Measurements from ENCODE around the gene FAM184B. TPM values are rescaled to one million over a fixed set of nuclear protein-coding genes. Genes with fewer than 3 reads are reported as not detected.

FAM184B gene
- polyA plus RNA-seq, 1 donor from 2014 or later = 0.10 TPM

- TF ChIP-seq EP300 (conservative IDR thresholded peaks at IDR 0.05; ENCODE audit: poor library complexity, severe bottlenecking) (no peak), SMC3 (conservative IDR thresholded peaks at IDR 0.05; ENCODE audit: poor library complexity) (no peak), TAF1 (IDR thresholded peaks at IDR 0.05; ENCODE audit: low read depth) (no peak)
- TF ChIP-seq, protein P1, sequence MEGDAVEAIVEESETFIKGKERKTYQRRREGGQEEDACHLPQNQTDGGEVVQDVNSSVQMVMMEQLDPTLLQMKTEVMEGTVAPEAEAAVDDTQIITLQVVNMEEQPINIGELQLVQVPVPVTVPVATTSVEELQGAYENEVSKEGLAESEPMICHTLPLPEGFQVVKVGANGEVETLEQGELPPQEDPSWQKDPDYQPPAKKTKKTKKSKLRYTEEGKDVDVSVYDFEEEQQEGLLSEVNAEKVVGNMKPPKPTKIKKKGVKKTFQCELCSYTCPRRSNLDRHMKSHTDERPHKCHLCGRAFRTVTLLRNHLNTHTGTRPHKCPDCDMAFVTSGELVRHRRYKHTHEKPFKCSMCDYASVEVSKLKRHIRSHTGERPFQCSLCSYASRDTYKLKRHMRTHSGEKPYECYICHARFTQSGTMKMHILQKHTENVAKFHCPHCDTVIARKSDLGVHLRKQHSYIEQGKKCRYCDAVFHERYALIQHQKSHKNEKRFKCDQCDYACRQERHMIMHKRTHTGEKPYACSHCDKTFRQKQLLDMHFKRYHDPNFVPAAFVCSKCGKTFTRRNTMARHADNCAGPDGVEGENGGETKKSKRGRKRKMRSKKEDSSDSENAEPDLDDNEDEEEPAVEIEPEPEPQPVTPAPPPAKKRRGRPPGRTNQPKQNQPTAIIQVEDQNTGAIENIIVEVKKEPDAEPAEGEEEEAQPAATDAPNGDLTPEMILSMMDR (IDR thresholded peaks at IDR 0.05; ENCODE audit: poor library complexity, severe bottlenecking) = no peak
- Histone ChIP-seq H3K9ac (ENCODE audit: low read length) (no peak overlapping the region), H3K27ac (ENCODE audit: low read length) (no peak overlapping the region)
These were observed 134.1 kb downstream of the FAM184B start for GRCh38 chr4:17647176-17647806.

DNA sequence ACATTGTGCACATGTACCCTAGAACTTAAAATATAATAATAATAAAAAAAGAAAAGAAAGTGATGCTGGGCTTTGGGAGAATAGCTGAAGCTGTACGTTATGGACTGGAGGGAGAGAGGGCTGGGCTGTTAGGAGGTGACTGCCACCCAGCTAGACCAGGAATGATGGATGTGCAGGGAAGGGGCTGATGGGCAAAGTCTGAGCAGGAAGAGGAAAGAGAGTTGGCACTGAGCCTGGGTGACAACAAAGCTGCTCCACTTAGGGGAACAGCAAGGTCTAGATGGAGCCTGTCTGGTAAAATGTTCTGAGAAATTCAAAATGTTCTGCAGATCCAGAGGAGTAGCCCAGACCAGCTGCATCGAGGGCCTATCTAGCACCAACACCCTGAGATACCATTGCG lies 134.7 kb downstream of the FAM184B start:
- no peaks in the 10 kb centered on the region for H3F3A ChIP-seq (ENCODE audit: insufficient read depth, low read length, poor library complexity, severe bottlenecking)
- H3K4me3 ChIP-seq (ENCODE audit: low read length) = no peak overlapping the region
- no peak overlapping the region for H3K9ac ChIP-seq (ENCODE audit: low read length)
- no peaks in the 10 kb centered on the region for H3K79me2 ChIP-seq (replicated peaks; ENCODE audit: insufficient read depth, low read length)
- H3K36me3 ChIP-seq (ENCODE audit: insufficient read depth, low read length) = no peaks in the 10 kb centered on the region
- H3K4me2 ChIP-seq (ENCODE audit: low read length) = no peak overlapping the region
- peaks cover 10% of the 10 kb centered on the region for H3K9me3 ChIP-seq (ENCODE audit: low read length)
- H3K27me3 ChIP-seq (ENCODE audit: insufficient read depth, low read depth, low read length) = no peaks in the 10 kb centered on the region
- no peaks in the 10 kb centered on the region for H4K20me1 ChIP-seq (ENCODE audit: insufficient read depth)
- H3K27ac ChIP-seq (ENCODE audit: low read length) = no peak overlapping the region
- no peak for TF ChIP-seq TAF1 (IDR thresholded peaks at IDR 0.05; ENCODE audit: low read depth)
- TF ChIP-seq SMC3 (conservative IDR thresholded peaks at IDR 0.05; ENCODE audit: poor library complexity) = no peak
- TF ChIP-seq, protein P1 (IDR thresholded peaks at IDR 0.05; ENCODE audit: poor library complexity, severe bottlenecking) = no peak
- no peak for TF ChIP-seq RAD21 (conservative IDR thresholded peaks at IDR 0.05)
- TF ChIP-seq, protein P2, sequence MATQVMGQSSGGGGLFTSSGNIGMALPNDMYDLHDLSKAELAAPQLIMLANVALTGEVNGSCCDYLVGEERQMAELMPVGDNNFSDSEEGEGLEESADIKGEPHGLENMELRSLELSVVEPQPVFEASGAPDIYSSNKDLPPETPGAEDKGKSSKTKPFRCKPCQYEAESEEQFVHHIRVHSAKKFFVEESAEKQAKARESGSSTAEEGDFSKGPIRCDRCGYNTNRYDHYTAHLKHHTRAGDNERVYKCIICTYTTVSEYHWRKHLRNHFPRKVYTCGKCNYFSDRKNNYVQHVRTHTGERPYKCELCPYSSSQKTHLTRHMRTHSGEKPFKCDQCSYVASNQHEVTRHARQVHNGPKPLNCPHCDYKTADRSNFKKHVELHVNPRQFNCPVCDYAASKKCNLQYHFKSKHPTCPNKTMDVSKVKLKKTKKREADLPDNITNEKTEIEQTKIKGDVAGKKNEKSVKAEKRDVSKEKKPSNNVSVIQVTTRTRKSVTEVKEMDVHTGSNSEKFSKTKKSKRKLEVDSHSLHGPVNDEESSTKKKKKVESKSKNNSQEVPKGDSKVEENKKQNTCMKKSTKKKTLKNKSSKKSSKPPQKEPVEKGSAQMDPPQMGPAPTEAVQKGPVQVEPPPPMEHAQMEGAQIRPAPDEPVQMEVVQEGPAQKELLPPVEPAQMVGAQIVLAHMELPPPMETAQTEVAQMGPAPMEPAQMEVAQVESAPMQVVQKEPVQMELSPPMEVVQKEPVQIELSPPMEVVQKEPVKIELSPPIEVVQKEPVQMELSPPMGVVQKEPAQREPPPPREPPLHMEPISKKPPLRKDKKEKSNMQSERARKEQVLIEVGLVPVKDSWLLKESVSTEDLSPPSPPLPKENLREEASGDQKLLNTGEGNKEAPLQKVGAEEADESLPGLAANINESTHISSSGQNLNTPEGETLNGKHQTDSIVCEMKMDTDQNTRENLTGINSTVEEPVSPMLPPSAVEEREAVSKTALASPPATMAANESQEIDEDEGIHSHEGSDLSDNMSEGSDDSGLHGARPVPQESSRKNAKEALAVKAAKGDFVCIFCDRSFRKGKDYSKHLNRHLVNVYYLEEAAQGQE (IDR thresholded peaks at IDR 0.05; ENCODE audit: borderline replicate concordance) = no peak
- no peak for TF ChIP-seq MXI1 (conservative IDR thresholded peaks at IDR 0.05; ENCODE audit: poor library complexity, severe bottlenecking)
- no peak for TF ChIP-seq EP300 (conservative IDR thresholded peaks at IDR 0.05; ENCODE audit: poor library complexity, severe bottlenecking)
- no peak for TF ChIP-seq EZH2 (IDR thresholded peaks at IDR 0.05; ENCODE audit: borderline replicate concordance, insufficient read depth, low read length, poor library complexity, severe bottlenecking)
- TF ChIP-seq POLR2AphosphoS5 (IDR thresholded peaks at IDR 0.05) = no peak
- H3K9me2 ChIP-seq (ENCODE audit: insufficient read depth, low read length) = no peaks in the 10 kb centered on the region
- no peak overlapping the region for H2AFZ ChIP-seq (ENCODE audit: low read depth, low read length)

More at GRCh38 chr4:17647176-17647806, 134.1 kb downstream of the FAM184B start:
- Histone ChIP-seq H3K9me3 (ENCODE audit: low read length) (peaks cover 9% of the 10 kb centered on the region), H3K27me3 (ENCODE audit: insufficient read depth, low read depth, low read length) (no peaks in the 10 kb centered on the region), H3K36me3 (ENCODE audit: insufficient read depth, low read length) (no peaks in the 10 kb centered on the region), H2AFZ (ENCODE audit: low read depth, low read length) (no peak overlapping the region), H3K4me2 (ENCODE audit: low read length) (no peak overlapping the region), H3K79me2 (replicated peaks; ENCODE audit: insufficient read depth, low read length) (no peaks in the 10 kb centered on the region), H4K20me1 (ENCODE audit: insufficient read depth) (no peaks in the 10 kb centered on the region), H3K9me2 (ENCODE audit: insufficient read depth, low read length) (no peaks in the 10 kb centered on the region), H3K4me3 (ENCODE audit: low read length) (no peak overlapping the region), H3F3A (ENCODE audit: insufficient read depth, low read length, poor library complexity, severe bottlenecking) (no peaks in the 10 kb centered on the region)

Data from neural cell (in vitro differentiated cells).